Gastrocnemius medialis (tissue), 4 donors: ENCODE results near the gene CCS.

ENCODE experiments used
- CTCF ChIP-seq, 5 experiments: fragments of 450-650 bp in 3 of 5; fragments of 200-600 bp in 2 of 5; sonication (generic) in 2 of 5; IDR thresholded peaks in 4 of 5; conservative IDR thresholded peaks in 1 of 5; 1 replicate in 4 of 5; 2 replicates in 1 of 5; pipeline ENCODE4 v1.5.1; 2016 to 2019; ENCODE audit warnings: antibody characterized with exemption in 5 of 5, mild to moderate bottlenecking in 3 of 5, moderate library complexity in 3 of 5
- POLR2A ChIP-seq, 2 donors: fragments of 450-650 bp; IDR thresholded peaks; one replicate each; pipeline ENCODE4 v1.6.1; 2017; ENCODE audit warnings: antibody characterized with exemption in 2 of 2, mild to moderate bottlenecking in 2 of 2, moderate library complexity in 2 of 2

DNA sequence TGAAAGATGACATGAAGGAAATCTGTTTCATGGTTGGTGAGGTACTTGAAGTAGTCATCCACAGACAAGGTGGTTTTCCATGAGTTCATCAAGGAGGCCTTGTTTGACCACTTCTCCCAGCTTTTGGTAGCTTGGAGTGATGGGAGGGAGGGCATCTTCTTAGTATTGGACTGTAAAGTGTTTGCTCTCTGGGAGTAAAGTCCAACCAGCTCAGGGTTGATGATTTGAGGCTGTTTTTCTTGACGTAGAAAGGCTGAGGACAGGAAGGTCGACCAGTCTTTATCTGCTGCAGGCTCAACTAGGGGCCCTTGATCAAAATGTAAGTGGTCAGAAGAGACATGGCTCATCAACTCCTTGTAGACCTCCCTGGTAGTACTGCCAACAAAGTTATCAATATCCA lies 1.8 kb upstream of the CCS start:
- TF ChIP-seq CTCF (IDR thresholded peaks at IDR 0.05 in 4 of 5, conservative IDR thresholded peaks at IDR 0.05 in 1 of 5) (no peak), POLR2A (IDR thresholded peaks at IDR 0.05) (no peak)
